ENCODE data around the gene PTGES2. TPM values are rescaled to one million over a fixed set of nuclear protein-coding genes. Genes with fewer than 3 reads are reported as not detected.

PTGES2 gene
- total and polyA plus RNA-seq, 2 experiments from 2014 or later, result 59.7 to 124 TPM

DNA sequence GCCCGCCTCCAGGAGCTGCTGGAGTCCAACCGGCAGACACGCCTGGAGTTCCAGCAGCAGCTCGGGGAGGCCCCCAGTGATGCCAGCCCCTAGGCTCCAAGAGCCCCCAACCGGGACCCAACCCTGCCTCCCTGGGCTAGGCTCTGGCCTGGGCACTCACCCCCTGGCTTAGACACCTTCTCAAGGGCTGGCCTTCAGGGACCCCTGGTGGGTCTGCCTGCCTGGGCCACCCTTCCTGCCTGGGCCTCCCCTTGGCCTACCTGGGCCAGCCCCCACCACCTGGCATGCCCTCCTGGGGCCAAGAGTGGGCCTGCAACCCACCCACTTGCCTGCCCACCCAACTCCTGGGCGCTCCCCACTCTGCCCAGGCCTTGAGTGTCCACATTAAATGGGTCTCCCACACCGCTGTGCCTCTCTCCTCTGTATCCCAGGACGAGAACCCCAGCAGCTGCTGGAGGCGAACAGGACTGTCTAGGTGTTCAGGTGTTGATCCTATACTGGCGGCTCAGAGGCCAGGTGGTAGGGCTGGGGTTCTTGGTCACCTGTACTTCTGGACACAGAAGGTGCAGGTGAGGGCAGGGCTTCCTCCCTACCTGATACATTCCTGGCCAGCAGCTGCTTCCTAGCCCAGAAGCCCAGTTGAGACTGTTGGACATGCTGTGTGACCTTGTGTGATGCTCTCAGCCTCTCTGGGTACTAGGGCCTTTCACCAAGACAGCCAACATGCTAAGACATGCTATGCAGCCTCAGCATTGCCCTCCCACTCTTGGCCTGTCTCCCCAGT lies 36.2 kb upstream of the PTGES2 start:
- Histone ChIP-seq H3K4me1 (ENCODE audit: insufficient read depth) (peaks cover 4% of the 10 kb centered on the region; the same call in 1 of the 2 replicates), H2AFZ (no peak overlapping the region), H3K27ac (ENCODE audit: low read depth) (no peak overlapping the region), H4K20me1 (replicated peaks; ENCODE audit: insufficient read depth) (0 out of 2 replicates have a peak, but pooled peaks cover 5% of the 10 kb centered on the region), H3K79me2 (replicated peaks; ENCODE audit: insufficient read depth) (no peaks in the 10 kb centered on the region), H3F3A (replicated peaks; ENCODE audit: low read depth) (peaks cover 4% of the 10 kb centered on the region; the same call in 1 of the 2 replicates), H3K4me2 (no peak overlapping the region), H3K27me3 (ENCODE audit: insufficient read depth) (no peaks in the 10 kb centered on the region), H3K9me2 (ENCODE audit: insufficient read depth) (no peaks in the 10 kb centered on the region), H3K36me3 (ENCODE audit: insufficient read depth) (0 out of 2 replicates have a peak, but pooled peaks cover 3% of the 10 kb centered on the region), H3K4me3 (no peak overlapping the region)
- Mint-ChIP-seq H3K36me3 (ENCODE audit: low read depth) (peaks cover 34% of the 10 kb centered on the region), H3K4me3 (no peak overlapping the region), H3K27me3 (ENCODE audit: insufficient read depth, low read depth, poor library complexity) (peaks cover 5% of the 10 kb centered on the region), H3K4me1 (peaks cover 4% of the 10 kb centered on the region), H3K9me3 (no peaks in the 10 kb centered on the region), H3K27ac (no peak overlapping the region)
- ATAC-seq (no peak), DNase-seq (ENCODE audit: low spot score) (no peak)
- TF ChIP-seq, protein P1, sequence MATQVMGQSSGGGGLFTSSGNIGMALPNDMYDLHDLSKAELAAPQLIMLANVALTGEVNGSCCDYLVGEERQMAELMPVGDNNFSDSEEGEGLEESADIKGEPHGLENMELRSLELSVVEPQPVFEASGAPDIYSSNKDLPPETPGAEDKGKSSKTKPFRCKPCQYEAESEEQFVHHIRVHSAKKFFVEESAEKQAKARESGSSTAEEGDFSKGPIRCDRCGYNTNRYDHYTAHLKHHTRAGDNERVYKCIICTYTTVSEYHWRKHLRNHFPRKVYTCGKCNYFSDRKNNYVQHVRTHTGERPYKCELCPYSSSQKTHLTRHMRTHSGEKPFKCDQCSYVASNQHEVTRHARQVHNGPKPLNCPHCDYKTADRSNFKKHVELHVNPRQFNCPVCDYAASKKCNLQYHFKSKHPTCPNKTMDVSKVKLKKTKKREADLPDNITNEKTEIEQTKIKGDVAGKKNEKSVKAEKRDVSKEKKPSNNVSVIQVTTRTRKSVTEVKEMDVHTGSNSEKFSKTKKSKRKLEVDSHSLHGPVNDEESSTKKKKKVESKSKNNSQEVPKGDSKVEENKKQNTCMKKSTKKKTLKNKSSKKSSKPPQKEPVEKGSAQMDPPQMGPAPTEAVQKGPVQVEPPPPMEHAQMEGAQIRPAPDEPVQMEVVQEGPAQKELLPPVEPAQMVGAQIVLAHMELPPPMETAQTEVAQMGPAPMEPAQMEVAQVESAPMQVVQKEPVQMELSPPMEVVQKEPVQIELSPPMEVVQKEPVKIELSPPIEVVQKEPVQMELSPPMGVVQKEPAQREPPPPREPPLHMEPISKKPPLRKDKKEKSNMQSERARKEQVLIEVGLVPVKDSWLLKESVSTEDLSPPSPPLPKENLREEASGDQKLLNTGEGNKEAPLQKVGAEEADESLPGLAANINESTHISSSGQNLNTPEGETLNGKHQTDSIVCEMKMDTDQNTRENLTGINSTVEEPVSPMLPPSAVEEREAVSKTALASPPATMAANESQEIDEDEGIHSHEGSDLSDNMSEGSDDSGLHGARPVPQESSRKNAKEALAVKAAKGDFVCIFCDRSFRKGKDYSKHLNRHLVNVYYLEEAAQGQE (IDR thresholded peaks at IDR 0.05; ENCODE audit: unreplicated experiment), result no peak
- TF ChIP-seq EZH2 (IDR thresholded peaks at IDR 0.05; ENCODE audit: low read depth, unreplicated experiment), result no peak
- no peak for TF ChIP-seq ZNF114 (CRISPR knock-in tag; IDR thresholded peaks at IDR 0.05)
- no peak for TF ChIP-seq STAT1 (IDR thresholded peaks at IDR 0.05; ENCODE audit: unreplicated experiment)
- TF ChIP-seq, protein P2, sequence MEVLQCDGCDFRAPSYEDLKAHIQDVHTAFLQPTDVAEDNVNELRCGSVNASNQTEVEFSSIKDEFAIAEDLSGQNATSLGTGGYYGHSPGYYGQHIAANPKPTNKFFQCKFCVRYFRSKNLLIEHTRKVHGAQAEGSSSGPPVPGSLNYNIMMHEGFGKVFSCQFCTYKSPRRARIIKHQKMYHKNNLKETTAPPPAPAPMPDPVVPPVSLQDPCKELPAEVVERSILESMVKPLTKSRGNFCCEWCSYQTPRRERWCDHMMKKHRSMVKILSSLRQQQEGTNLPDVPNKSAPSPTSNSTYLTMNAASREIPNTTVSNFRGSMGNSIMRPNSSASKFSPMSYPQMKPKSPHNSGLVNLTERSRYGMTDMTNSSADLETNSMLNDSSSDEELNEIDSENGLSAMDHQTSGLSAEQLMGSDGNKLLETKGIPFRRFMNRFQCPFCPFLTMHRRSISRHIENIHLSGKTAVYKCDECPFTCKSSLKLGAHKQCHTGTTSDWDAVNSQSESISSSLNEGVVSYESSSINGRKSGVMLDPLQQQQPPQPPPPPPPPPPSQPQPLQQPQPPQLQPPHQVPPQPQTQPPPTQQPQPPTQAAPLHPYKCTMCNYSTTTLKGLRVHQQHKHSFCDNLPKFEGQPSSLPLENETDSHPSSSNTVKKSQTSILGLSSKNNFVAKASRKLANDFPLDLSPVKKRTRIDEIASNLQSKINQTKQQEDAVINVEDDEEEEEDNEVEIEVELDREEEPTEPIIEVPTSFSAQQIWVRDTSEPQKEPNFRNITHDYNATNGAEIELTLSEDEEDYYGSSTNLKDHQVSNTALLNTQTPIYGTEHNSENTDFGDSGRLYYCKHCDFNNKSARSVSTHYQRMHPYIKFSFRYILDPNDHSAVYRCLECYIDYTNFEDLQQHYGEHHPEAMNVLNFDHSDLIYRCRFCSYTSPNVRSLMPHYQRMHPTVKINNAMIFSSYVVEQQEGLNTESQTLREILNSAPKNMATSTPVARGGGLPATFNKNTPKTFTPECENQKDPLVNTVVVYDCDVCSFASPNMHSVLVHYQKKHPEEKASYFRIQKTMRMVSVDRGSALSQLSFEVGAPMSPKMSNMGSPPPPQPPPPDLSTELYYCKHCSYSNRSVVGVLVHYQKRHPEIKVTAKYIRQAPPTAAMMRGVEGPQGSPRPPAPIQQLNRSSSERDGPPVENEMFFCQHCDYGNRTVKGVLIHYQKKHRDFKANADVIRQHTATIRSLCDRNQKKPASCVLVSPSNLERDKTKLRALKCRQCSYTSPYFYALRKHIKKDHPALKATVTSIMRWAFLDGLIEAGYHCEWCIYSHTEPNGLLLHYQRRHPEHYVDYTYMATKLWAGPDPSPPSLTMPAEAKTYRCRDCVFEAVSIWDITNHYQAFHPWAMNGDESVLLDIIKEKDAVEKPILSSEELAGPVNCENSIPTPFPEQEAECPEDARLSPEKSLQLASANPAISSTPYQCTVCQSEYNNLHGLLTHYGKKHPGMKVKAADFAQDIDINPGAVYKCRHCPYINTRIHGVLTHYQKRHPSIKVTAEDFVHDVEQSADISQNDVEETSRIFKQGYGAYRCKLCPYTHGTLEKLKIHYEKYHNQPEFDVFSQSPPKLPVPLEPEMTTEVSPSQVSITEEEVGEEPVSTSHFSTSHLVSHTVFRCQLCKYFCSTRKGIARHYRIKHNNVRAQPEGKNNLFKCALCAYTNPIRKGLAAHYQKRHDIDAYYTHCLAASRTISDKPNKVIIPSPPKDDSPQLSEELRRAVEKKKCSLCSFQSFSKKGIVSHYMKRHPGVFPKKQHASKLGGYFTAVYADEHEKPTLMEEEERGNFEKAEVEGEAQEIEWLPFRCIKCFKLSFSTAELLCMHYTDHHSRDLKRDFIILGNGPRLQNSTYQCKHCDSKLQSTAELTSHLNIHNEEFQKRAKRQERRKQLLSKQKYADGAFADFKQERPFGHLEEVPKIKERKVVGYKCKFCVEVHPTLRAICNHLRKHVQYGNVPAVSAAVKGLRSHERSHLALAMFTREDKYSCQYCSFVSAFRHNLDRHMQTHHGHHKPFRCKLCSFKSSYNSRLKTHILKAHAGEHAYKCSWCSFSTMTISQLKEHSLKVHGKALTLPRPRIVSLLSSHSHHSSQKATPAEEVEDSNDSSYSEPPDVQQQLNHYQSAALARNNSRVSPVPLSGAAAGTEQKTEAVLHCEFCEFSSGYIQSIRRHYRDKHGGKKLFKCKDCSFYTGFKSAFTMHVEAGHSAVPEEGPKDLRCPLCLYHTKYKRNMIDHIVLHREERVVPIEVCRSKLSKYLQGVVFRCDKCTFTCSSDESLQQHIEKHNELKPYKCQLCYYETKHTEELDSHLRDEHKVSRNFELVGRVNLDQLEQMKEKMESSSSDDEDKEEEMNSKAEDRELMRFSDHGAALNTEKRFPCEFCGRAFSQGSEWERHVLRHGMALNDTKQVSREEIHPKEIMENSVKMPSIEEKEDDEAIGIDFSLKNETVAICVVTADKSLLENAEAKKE (CRISPR knock-in tag; IDR thresholded peaks at IDR 0.05), result no peak
- no peak for TF ChIP-seq ZNF331 (CRISPR knock-in tag; IDR thresholded peaks at IDR 0.05; ENCODE audit: low read depth)
- no peak for TF ChIP-seq JUNB (IDR thresholded peaks at IDR 0.05; ENCODE audit: unreplicated experiment)
- TF ChIP-seq CREB1 (CRISPR knock-in tag; IDR thresholded peaks at IDR 0.05; ENCODE audit: low read depth), result no peak
- TF ChIP-seq NANOG (IDR thresholded peaks at IDR 0.05; ENCODE audit: borderline replicate concordance), result no peak
- TF ChIP-seq EZH2phosphoT487 (IDR thresholded peaks at IDR 0.05; ENCODE audit: unreplicated experiment), result no peak
- no peak for TF ChIP-seq POLR2AphosphoS5 (IDR thresholded peaks at IDR 0.05; ENCODE audit: low read depth)
- TF ChIP-seq, protein P3, sequence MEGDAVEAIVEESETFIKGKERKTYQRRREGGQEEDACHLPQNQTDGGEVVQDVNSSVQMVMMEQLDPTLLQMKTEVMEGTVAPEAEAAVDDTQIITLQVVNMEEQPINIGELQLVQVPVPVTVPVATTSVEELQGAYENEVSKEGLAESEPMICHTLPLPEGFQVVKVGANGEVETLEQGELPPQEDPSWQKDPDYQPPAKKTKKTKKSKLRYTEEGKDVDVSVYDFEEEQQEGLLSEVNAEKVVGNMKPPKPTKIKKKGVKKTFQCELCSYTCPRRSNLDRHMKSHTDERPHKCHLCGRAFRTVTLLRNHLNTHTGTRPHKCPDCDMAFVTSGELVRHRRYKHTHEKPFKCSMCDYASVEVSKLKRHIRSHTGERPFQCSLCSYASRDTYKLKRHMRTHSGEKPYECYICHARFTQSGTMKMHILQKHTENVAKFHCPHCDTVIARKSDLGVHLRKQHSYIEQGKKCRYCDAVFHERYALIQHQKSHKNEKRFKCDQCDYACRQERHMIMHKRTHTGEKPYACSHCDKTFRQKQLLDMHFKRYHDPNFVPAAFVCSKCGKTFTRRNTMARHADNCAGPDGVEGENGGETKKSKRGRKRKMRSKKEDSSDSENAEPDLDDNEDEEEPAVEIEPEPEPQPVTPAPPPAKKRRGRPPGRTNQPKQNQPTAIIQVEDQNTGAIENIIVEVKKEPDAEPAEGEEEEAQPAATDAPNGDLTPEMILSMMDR (conservative IDR thresholded peaks at IDR 0.05; ENCODE audit: low read depth in 2 of 2), result no peak
- TF ChIP-seq, protein P4, sequence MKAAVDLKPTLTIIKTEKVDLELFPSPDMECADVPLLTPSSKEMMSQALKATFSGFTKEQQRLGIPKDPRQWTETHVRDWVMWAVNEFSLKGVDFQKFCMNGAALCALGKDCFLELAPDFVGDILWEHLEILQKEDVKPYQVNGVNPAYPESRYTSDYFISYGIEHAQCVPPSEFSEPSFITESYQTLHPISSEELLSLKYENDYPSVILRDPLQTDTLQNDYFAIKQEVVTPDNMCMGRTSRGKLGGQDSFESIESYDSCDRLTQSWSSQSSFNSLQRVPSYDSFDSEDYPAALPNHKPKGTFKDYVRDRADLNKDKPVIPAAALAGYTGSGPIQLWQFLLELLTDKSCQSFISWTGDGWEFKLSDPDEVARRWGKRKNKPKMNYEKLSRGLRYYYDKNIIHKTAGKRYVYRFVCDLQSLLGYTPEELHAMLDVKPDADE (IDR thresholded peaks at IDR 0.05), result no peak

Data from GM23338 (cell line).